Stimulated activated CD4-positive, alpha-beta T cell treated with anti-CD3 and anti-CD28 coated beads, TNF-alpha, amount 100 ng/mL, for 1 hour (primary cell): Measurements from ENCODE around the gene DR1.
"Not testable (repeated sequence)": the region's sequence is repeated elsewhere in the genome, so short reads cannot be mapped to it uniquely, and the experiment has no call there.

Experiments used
- DNase-seq, 3 donors: peaks; one replicate each; pipeline ENCODE4 v3.0.0-alpha.2; 2020; ENCODE audit warnings: low read depth in 3 of 3, low spot score in 1 of 3

DR1 gene

GRCh38 chr1:93374334-93375106 is 28.8 kb downstream of the DR1 start:
- DNase-seq: no peak

- no peak for DNase-seq
Measured at GRCh38 chr1:93384656-93385055, 38.9 kb downstream of the DR1 start.

- DNase-seq: not testable (repeated sequence)
Measured at GRCh38 chr1:93386268-93386667, 40.6 kb downstream of the DR1 start.

- no peak for DNase-seq
Measured at GRCh38 chr1:93394514-93394913, 48.8 kb downstream of the DR1 start.

- DNase-seq: no peak
Measured at GRCh38 chr1:93395195-93395594, 49.5 kb downstream of the DR1 start.

- DNase-seq: no peak
Measured at GRCh38 chr1:93399781-93400180, 54.1 kb downstream of the DR1 start.

GRCh38 chr1:93408203-93408602 is 62.5 kb downstream of the DR1 start:
- no peak for DNase-seq

GRCh38 chr1:93411000-93411399 is 65.3 kb downstream of the DR1 start:
- DNase-seq: no peak

GRCh38 chr1:93414749-93415148 is 69.0 kb downstream of the DR1 start:
- no peak for DNase-seq

- DNase-seq: no peak
Measured at GRCh38 chr1:93415296-93415695, 69.6 kb downstream of the DR1 start.

GRCh38 chr1:93416183-93416582 is 70.5 kb downstream of the DR1 start:
- DNase-seq: no peak
